Heart right ventricle (tissue), 16 donors: ENCODE results near the gene HYI. TPM values are rescaled to one million over a fixed set of nuclear protein-coding genes. Genes with fewer than 3 reads are reported as not detected.

Source experiments
- ATAC-seq, 8 donors: fragments of 200-7000 bp; cut with Tn5 transposase; one replicate each; pipeline ENCODE4 v1.9.1; 2020; ENCODE audit warnings: mild to moderate bottlenecking in 8 of 8, moderate library complexity in 8 of 8, moderate number of reproducible peaks in 1 of 8
- DNase-seq, 2 donors: peaks; one replicate each; pipeline ENCODE4 v3.0.0-alpha.2; 2020
- H3K27ac ChIP-seq, 10 donors: fragments of 200-600 bp; sonication (generic) in 2 of 10; one replicate each; pipeline versions ENCODE4 v1.5.0 to v1.8.0; 2020 to 2022; ENCODE audit warnings: mild to moderate bottlenecking in 3 of 10
- H3K27me3 ChIP-seq, 7 donors: fragments of 200-600 bp; one replicate each; pipeline ENCODE4 v1.8.0; 2021 to 2022; ENCODE audit warnings: mild to moderate bottlenecking in 2 of 7
- H3K36me3 ChIP-seq, 9 donors: fragments of 200-600 bp; sonication (generic) in 1 of 9; one replicate each; pipeline versions ENCODE4 v1.5.0 to v1.8.0; 2020 to 2022; ENCODE audit warnings: mild to moderate bottlenecking in 2 of 9
- H3K4me1 ChIP-seq, 9 donors: fragments of 200-600 bp; sonication (generic) in 1 of 9; one replicate each; pipeline versions ENCODE4 v1.5.0 to v1.8.0; 2020 to 2022; ENCODE audit warnings: mild to moderate bottlenecking in 4 of 9
- H3K4me3 ChIP-seq, 10 donors: fragments of 200-600 bp; sonication (generic) in 2 of 10; one replicate each; pipeline versions ENCODE4 v1.5.0 to v1.8.0; 2020 to 2022; ENCODE audit warnings: mild to moderate bottlenecking in 7 of 10, moderate library complexity in 2 of 10
- H3K9me3 ChIP-seq, 11 donors: fragments of 200-600 bp in 10 of 11; sonication (generic) in 2 of 11; one replicate each; pipeline versions ENCODE4 v1.5.0 to v1.8.0; 2013 to 2022; ENCODE audit warnings: mild to moderate bottlenecking in 2 of 11, control low read depth in 1 of 11, moderate library complexity in 1 of 11
- WGBS, 2 donors: extraction: QIAGEN DNeasy Blood & Tissue Kit; methylation state at CpG; one replicate each; pipeline ENCODE4 v1.1.7; 2013; ENCODE audit warnings: inconsistent platforms in 1 of 2; 5-methylcytosine and 5-hydroxymethylcytosine counted together
- intact Hi-C, 10 donors: fragments of 100-400 bp; cut with DNase I; formaldehyde crosslinking; loops; one replicate each; pipeline versions ENCODE4 v1.11.1 to v1.14.2; 2022
- polyA plus RNA-seq, 2 donors: library from polyadenylated mRNA; stranded (reverse); fragments of 200-250 nt; gene quantifications; one replicate each; pipeline ENCODE4 v1.2.3, GENCODE V29; 2013
- total RNA-seq, 10 donors: library from RNA; stranded (reverse); fragmentation: NEBNext Ultra II Directional in 3 of 10; extraction: Animal tissue kit (Norgen Biotek cat#: 25700) in 3 of 10; gene quantifications; one replicate each; pipeline versions ENCODE4 v1.2.1 to v1.2.4, GENCODE V29; 2021 to 2023
- TF ChIP-seq, protein P1 (sequence below), 9 donors: fragments of 200-600 bp; sonication (generic) in 2 of 9; IDR thresholded peaks; one replicate each; pipeline versions ENCODE4 v1.5.0 to v1.8.0; 2021 to 2022; ENCODE audit warnings: antibody characterized with exemption in 9 of 9, mild to moderate bottlenecking in 5 of 9, moderate library complexity in 1 of 9
- donor health status: Arrhythmogenic right ventricular cardiomyopathy.
- donor health status: ischemic (EF 13 %, LVEDD 7.1; RV severe dilation, severe dysfunction).
- donor health status: healthy with polysubstance abuse.
- donor health status: DM: no; HTN: yes; CAD: no.
- donor health status: DM: no; HTN: no; CAD: no.
- donor health status: ischemic (EF 25% LVEDD 6.9; RV normal size, moderate dysfunction).
- donor health status: ischemic (EF 25% LVEDD 5.7; RV mildly dilated, moderate dysfunction).
- donor health status: healthy.
- donor health status: DM: yes; HTN: yes; CAD: no.
- donor health status: Ischemic cardiomyopathy.
- donor health status: ischemic (EF 35%, LVEDD 5.7; RV mildly dilated, moderate dysfunction).
- donor health status: nonischemic (EF 11% LVEDD 7.7; RV severe dilation, severe dysfunction).
- donor health status: DM: yes; HTN: yes; CAD: no.
- donor health status: PGD.
- donor health status: ischemic (EF 29% LVEDD 5.4; RV normal size, mild dysfunction).
- donor health status: nonischemic (EF 23%, LVEDD 6.1; RV moderate dilation, normal function).

The HYI gene
- total and polyA plus RNA-seq, 12 donors = 13.1 to 67.4 (median 19.9) TPM

GRCh38 chr1:43469932-43470331 lies 16.2 kb upstream of the HYI start:
- WGBS, 2 donors = 73 to 74% methylated on average over 1 of the region's 1 CpG

DNA sequence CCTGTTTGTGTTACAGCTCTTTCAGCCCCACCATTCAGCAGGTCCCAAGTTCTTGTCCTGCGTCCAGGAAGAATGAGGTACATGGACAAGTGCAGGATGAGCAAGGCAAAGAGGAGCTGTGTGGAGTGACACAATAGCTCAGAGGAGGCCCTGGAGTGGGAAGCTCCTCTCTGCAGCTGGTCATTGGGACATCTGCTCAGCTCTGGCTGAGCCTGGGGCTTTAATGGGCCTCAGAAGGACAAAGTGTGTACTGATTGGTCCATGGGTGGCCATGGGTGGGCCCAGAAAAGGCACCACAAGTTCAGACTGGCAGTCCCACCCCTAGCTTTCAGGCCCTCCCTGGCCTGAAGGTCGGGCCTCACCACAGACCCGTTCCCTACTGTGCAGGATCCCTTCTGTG lies 14.7 kb upstream of the HYI start:
- H3K9me3 ChIP-seq = no peaks in the 10 kb centered on the region
- H3K4me1 ChIP-seq = peaks cover 0 to 14% (median 0%) of the 10 kb centered on the region in 9 donors
- 91 to 92% methylated on average over 3 of the region's 3 CpGs for WGBS, 2 donors
- H3K27ac ChIP-seq = no peak overlapping the region
- ATAC-seq = no peak
- H3K4me3 ChIP-seq = no peak overlapping the region
- DNase-seq = no peak
- intact Hi-C loops = no loop called here
- no peaks in the 10 kb centered on the region for H3K36me3 ChIP-seq
- H3K27me3 ChIP-seq = no peaks in the 10 kb centered on the region
- TF ChIP-seq, protein P1, sequence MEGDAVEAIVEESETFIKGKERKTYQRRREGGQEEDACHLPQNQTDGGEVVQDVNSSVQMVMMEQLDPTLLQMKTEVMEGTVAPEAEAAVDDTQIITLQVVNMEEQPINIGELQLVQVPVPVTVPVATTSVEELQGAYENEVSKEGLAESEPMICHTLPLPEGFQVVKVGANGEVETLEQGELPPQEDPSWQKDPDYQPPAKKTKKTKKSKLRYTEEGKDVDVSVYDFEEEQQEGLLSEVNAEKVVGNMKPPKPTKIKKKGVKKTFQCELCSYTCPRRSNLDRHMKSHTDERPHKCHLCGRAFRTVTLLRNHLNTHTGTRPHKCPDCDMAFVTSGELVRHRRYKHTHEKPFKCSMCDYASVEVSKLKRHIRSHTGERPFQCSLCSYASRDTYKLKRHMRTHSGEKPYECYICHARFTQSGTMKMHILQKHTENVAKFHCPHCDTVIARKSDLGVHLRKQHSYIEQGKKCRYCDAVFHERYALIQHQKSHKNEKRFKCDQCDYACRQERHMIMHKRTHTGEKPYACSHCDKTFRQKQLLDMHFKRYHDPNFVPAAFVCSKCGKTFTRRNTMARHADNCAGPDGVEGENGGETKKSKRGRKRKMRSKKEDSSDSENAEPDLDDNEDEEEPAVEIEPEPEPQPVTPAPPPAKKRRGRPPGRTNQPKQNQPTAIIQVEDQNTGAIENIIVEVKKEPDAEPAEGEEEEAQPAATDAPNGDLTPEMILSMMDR (IDR thresholded peaks at IDR 0.05) = no peak

More at GRCh38 chr1:43469932-43470331, 16.2 kb upstream of the HYI start:
- intact Hi-C loops = no loop called here
- H3K36me3 ChIP-seq = no peaks in the 10 kb centered on the region
- TF ChIP-seq, protein P1 (IDR thresholded peaks at IDR 0.05) = no peak
- ATAC-seq (no peak), DNase-seq (no peak)
- H3K27me3 ChIP-seq = no peaks in the 10 kb centered on the region
- peaks cover 0 to 14% (median 0%) of the 10 kb centered on the region in 9 donors for H3K4me1 ChIP-seq
- no peak overlapping the region for H3K27ac ChIP-seq
- no peak overlapping the region for H3K4me3 ChIP-seq
- H3K9me3 ChIP-seq = no peaks in the 10 kb centered on the region

GRCh38 chr1:43466403-43466802 lies 12.7 kb upstream of the HYI start:
- Histone ChIP-seq H3K27ac (no peak overlapping the region), H3K4me1 (no peaks in the 10 kb centered on the region), H3K9me3 (peaks cover 0 to under 1% (median 0%) of the 10 kb centered on the region in 11 donors), H3K36me3 (no peaks in the 10 kb centered on the region), H3K27me3 (no peaks in the 10 kb centered on the region), H3K4me3 (no peak overlapping the region)
- TF ChIP-seq, protein P1 (IDR thresholded peaks at IDR 0.05) = no peak
- 56 to 60% methylated on average over 2 of the region's 2 CpGs for WGBS, 2 donors
- intact Hi-C loops = no loop called here
- no peak for ATAC-seq
- DNase-seq = no peak

GRCh38 chr1:43465505-43466067 lies 11.9 kb upstream of the HYI start:
- H3K27ac ChIP-seq = no peak overlapping the region
- 78 to 81% methylated on average over 3 of the region's 3 CpGs for WGBS, 2 donors
- intact Hi-C loops = no loop called here

More at GRCh38 chr1:43465505-43466067, 11.9 kb upstream of the HYI start:
- no peak overlapping the region for H3K4me3 ChIP-seq
- H3K36me3 ChIP-seq = no peaks in the 10 kb centered on the region
- ATAC-seq = no peak
- DNase-seq = no peak
- peaks cover 0 to 5% (median 0%) of the 10 kb centered on the region in 11 donors for H3K9me3 ChIP-seq
- TF ChIP-seq, protein P1 (IDR thresholded peaks at IDR 0.05) = no peak
- H3K27me3 ChIP-seq = no peaks in the 10 kb centered on the region
- no peaks in the 10 kb centered on the region for H3K4me1 ChIP-seq
